GM21723 (cell line): Measurements from ENCODE around the gene TRIM40.
"Not testable (repeated sequence)": the region's sequence is repeated elsewhere in the genome, so short reads cannot be mapped to it uniquely, and the experiment has no call there.

ENCODE experiments used
- ATAC-seq: cut with Tn5 transposase; IDR thresholded peaks from one replicate; pipeline ENCODE4 v1.9.1; 2021; ENCODE audit warnings: mild to moderate bottlenecking, moderate library complexity; ENCODE audit not compliant: unreplicated experiment

Gene TRIM40

DNA sequence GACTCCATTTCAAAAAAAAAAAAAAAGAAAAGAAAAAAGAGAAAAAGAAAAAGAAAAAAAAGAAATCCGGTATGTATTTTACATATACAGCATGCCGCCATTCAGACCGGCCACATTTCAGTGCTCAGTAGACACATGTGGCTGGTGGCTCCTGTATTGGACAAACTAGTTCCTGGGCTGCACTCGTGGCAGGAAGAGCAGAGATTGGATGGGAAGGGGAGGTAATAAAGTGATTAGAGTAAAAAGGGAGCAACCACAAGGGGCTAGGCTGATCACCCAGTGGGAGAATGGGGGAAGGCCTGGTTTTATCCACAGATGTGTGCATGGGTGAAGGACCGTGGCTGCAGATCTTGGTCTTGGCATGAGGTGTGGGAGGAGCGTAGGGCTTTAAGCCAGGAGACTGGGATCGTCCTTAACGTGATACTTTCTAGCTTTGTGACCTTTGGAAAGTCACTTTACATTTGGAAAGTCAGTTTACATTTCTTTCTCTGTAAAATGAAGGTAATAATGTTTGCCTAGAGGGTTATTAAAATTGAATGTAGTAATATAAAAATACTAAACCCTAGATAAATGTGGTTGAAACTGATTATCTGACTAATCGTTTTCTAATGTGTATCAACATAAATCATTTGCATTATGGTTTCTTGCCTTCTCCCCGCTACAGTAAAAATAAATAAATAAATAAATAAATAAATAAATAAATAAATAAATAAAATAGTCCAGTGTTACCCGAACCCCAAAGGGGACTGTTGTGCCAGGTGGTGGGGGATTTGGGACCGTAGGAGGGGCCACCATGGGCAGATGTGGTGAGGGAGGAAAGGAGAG lies 26.5 kb downstream of the TRIM40 start:
- ATAC-seq = no peak

DNA sequence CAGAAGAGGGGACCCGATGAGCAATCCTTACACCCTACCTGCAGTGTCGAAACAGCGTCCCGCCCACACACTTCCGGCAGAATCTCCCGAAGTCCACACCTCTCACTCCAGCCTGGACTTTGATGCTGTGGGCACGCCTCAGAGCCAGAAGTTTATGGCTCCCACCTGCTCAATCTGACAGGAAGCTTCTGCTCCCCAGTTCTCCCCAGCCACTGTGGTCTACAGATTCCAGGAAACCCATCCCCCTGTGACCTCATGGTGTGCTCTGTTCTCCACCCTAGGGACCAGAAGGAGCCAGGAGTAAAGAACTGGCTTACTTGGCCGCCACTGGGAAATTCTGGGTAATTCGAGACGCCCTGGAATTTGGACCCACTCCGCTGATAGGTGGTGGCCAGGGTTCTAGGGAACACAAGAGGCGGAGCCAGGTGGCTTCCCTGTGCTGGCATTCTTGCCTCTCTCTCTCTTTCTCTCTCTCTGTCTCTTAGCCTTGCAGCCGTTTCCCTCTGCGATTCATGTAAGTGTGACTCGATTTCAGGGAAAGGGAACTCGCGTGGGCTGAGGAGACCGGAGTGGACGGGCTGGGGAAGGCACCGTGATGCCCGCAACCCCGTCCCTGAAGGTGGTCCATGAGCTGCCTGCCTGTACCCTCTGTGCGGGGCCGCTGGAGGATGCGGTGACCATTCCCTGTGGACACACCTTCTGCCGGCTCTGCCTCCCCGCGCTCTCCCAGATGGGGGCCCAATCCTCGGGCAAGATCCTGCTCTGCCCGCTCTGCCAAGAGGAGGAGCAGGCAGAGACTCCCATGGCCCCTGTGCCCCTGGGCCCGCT lies 27.4 kb downstream of the TRIM40 start, which contains the start of gene TRIM15:
Gene TRIM15, plus strand, starts transcription at position 457 of the 828 bp plus-strand sequence. Its CDS starts 139 bp downstream, at position 596.
- ATAC-seq = no peak

DNA sequence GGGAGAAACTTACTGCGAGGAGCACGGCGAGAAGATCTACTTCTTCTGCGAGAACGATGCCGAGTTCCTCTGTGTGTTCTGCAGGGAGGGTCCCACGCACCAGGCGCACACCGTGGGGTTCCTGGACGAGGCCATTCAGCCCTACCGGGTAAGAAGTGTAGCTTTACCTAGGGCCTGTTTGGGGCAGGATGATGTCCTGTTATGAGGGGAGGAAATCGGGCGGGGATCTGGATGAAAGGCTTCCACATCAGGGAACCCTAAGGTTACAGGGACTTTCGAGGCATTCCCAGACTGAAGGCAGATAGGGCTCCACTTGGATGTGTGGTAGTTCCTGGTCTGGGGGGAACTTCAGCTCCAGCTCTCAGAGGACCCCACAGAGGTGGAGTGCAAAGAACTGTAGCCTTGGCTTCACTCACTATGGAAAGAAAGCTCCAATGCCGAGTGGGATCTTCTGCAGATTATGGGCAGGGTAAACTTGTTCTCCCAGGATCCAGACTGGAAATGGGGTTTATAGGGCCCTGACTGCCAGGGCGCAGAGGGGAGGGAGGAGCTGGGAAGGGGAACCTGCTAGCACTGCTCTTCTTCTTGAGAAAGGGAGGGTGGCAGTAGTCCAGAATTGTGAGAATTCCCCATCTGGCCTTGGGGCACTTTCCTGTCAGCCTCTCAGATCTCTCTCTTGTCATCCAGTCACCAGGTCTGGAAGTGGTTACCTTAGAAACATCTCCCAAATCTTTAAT lies 28.1 kb downstream of the TRIM40 start:
- ATAC-seq = no peak

DNA sequence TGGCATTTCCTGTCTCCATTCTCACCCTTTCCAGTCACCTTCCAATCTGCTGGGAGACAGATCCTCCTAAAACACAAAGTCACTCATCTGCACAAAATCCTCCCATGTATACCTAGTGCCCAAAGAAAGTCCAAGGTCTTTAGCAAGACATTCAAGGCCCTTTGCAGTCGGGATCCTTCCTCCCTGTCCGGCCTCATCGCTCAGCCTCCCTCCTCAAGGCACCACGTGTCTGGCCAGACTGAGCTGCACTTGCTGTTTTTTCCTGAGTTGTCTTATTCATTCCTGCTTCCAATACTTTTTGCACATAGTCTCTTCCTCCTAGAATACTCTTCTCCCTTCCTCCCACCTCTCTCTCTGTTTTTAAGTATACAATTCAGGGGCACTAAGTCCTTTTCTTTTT lies 28.8 kb downstream of the TRIM40 start:
- no peak for ATAC-seq

DNA sequence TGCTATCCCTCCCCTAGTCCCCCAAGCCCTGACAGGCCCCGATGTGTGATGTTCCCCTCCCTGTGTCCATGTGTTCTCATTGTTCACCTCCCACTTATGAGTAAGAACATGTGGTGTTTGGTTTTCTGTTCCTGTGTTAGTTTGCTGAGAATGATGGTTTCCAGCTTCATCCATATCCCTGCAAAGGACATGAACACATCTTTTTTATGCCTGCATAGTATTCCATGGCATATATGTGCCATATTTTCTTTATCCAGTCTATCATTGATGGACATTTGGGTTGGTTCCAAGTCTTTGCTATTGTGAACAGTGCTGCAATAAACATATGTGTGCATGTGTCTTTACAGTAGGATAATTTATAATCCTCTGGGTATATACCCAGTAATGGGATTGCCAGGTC lies 29.3 kb downstream of the TRIM40 start:
- not testable (repeated sequence) for ATAC-seq

DNA sequence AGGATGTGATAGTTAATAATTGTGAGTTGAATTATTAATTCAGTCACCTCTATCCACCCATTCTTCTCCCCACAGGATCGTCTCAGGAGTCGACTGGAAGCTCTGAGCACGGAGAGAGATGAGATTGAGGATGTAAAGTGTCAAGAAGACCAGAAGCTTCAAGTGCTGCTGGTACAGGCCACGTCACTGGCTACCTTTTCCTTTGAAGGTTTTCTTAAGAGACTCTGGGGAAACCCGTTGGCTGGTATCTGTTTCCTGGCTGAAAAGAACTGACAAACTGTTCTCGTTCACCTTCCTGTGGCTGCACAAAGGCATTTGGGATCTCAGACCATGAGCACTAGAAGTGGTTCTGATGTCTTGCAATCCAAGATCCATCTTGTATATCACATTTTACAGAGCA lies 31.2 kb downstream of the TRIM40 start:
- no peak for ATAC-seq

DNA sequence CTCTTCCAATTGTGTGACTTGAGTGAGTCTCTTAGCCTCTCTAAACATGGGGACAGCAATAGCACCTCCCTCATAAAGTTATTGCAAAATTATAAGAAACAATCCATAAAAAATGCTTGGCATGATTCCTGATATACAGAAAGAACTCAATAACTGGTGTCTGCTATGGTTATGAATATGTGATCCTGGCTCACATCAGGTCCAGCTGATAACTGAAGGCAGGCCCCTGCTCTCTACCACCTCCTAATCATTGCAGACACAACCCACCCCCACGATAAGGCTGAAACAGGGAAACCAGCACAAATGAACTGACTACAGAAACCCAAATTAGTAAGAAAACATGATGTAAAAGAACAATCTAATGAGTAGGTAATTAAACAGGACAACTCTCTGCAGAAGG lies 32.8 kb downstream of the TRIM40 start:
- ATAC-seq = no peak

DNA sequence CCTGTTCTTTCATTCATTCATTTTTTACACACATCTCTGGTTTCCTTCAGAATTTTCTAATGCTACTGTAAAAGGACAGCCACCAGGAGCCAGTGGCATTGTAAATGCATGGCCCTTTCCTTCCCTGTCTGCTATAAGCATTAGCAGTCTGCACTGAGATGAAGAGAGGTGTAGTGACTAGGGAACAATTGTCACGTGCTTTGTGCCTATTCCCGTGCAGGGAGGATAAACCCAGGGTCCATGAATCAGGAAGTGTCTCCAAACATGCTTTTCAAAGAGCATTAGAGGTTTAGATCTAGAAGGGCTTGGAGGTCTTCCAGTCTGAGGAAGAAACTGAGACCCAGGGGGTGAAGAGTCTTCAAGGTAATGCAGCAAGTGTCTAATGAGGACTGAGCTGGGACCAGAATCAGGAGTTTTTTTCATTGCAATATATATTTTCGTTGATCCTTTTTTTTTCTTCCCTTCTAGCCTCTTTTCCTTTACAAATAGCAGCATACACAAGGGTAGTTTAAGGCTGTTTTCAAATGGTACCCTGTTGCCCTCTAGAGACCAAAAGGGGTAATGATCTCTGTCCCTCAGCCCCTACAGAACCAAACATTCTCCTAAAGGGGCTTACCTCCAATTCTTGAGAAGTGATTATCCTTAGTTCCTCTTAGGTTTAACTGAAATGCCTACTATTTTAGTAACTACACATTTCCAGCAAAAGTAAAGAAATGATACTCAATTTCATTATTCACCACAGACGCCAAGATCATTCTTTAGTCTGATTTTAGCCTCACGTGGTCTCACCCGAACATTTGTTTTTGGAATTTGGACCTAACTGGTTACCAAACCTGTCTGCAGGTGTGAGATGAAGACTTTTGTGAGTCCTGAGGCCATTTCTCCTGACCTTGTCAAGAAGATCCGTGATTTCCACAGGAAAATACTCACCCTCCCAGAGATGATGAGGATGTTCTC lies 34.0 kb downstream of the TRIM40 start:
- no peak for ATAC-seq

DNA sequence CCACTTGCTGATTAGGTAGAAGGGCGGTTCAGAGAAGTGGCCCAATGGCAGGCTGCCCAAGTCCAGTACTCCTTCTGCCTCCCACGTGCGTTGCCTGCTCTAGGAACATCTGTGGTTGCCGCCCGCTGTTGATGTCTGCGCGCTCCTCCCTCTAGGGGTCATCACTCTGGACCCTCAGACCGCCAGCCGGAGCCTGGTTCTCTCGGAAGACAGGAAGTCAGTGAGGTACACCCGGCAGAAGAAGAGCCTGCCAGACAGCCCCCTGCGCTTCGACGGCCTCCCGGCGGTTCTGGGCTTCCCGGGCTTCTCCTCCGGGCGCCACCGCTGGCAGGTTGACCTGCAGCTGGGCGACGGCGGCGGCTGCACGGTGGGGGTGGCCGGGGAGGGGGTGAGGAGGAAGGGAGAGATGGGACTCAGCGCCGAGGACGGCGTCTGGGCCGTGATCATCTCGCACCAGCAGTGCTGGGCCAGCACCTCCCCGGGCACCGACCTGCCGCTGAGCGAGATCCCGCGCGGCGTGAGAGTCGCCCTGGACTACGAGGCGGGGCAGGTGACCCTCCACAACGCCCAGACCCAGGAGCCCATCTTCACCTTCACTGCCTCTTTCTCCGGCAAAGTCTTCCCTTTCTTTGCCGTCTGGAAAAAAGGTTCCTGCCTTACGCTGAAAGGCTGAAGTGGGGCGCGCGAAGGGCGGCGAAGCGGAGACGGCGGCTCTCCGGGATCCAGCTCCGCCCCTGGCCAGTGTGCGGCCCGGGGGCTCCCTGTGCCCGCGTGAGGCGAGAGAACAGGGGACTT lies 35.9 kb downstream of the TRIM40 start:
- ATAC-seq = no peak

DNA sequence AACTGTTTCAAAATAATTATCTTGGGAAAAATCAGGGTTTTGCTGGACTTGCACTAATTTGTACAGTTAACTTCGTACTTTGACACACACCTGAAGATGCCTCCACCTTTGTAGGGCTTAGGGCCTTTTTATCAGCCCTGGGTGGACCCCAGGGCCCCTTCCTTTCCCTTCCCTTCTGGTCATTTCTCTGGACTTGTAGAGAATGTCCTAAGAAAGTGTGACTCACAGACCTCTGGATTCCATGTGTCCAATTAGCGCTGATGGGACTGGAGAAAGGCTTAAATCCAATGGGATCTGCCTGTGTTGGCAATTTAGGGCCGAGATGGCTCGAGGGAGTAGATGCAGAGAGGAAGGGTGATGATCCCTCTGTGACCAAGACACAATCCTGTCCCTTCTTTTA lies 36.7 kb downstream of the TRIM40 start:
- ATAC-seq = no peak

DNA sequence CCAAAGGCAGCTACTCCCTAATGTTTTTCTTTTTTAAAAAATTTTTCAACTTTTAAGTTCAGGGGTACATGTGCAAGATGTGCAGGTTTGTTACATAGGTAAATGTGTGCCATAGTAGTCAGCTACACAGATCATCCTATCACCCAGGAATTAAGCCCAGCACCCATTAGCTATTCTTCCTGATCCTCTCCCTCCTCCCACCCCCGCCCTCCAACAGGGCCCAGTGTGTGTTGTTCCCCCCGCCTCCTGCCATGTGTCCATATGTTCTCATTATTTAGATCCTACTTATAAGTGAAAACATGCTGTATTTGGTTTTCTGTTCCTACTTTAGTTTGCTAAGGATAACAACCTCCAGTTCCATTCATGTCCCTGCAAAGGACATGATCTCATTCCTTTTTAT lies 39.8 kb downstream of the TRIM40 start:
- no peak for ATAC-seq

DNA sequence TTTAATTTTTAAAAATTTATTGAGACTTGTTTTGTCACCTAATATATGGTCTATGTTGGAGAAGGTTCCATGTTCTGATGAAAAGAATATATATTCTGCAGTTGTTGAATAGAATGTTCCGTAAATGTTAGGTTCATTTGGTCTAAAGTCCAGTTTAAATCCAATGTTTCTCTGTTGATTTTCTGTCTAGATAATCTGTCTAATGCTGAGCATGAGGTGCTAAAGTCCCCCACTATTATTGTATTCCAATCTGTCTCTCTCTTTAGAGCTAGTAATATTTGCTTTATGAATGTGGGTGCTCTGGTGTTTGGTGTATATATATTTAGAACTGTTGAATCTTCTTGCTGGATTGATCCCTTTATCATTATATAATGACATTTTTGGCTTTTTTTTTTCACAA lies 42.9 kb downstream of the TRIM40 start:
- no peak for ATAC-seq

DNA sequence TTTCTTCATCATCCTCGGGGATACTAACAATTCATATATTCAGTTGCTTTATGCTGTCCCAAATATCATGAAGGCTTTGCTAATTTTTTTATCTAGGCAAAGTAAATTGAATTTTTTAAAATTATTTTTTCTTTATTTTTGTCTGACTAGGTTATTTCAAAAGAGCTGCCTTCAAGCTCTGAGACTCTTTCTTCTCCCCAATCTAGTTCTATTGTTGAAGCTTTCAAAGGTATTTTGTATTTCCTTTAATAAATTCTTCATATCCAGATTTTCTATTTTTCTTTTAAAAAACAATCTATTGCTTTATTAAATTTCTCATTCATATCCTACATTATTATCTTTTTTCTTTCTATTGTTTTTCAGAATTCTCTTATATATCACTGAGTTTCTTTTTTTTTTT lies 44.2 kb downstream of the TRIM40 start:
- ATAC-seq = no peak

DNA sequence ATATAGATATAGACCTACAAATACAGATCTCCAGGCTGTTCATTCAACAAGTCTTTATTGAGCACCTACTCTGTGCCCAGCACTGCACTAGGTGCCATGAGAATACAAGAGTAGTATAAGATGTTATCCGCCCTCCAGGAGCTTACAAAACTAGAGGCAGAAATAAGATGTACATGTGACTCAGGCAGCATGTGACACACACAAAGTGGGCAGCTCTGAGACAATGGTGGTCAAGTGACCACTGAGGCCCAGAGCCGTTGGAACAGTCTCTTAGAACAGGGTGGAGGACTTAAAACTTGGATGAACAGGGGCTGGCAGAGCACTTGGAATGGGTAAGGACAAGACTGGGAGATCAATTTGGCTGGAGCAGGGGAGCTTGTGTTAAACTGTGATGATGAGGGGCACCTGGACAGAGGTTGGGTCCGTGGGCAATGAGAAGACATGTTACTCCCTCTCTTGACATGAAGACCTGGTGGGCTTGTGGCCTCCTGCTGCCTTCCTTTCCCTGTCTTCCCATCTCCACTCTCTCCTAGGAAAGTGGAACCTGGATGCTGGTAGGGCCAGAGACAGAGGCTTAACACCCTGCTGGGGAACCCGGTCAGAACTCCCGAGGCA lies 48.6 kb downstream of the TRIM40 start:
- ATAC-seq = no peak

DNA sequence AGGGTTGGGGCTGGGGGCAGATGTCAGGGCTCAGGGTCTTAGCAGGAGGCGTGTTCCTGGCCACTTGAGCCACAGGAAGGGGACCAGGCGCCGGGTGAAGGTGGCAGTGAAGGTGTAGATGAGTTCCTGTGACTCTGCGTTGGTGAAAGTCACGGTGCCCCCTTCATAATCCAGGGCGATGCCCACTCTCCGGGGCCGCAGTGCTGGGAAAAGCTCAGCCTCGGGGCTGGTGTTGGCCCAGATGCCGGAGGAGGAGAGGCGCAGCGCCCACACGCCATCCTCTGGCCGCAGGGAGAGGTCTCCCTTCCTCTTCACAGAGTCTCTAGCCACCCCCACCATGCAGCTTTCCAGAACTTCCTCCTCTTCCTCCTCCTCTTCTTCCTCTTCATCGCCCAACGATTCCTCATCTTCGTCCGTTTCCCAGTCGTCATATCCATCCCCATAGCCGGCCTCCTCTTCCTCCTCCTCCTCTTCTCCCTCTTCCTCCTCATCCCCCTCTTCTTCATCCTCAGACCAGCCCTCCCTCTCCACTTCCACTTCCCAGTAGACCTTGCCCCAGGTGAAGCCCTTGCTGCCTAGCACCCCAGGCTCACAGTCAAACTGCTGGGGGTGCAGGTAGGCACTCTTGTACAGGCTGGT lies 50.0 kb downstream of the TRIM40 start:
- ATAC-seq = no peak

DNA sequence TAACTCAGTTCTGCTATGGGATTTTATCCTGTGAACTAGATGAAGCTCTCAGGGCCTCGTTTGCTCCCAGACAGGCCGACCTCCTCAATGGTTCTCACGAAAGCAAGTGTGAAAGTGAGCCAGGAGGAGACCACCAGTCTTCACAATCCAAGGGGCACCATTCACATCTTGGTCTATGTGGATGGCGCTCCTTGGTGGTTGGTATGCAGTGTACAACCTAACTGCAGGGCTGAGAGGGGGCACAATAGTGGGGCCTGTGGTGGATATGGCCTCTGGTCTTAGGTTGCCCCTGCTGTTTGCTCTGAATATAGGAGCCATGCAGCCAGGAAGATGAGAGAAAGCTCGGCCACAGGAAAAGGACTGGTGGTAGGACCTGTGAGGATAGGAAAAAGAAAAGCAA lies 52.6 kb downstream of the TRIM40 start:
- ATAC-seq = no peak

DNA sequence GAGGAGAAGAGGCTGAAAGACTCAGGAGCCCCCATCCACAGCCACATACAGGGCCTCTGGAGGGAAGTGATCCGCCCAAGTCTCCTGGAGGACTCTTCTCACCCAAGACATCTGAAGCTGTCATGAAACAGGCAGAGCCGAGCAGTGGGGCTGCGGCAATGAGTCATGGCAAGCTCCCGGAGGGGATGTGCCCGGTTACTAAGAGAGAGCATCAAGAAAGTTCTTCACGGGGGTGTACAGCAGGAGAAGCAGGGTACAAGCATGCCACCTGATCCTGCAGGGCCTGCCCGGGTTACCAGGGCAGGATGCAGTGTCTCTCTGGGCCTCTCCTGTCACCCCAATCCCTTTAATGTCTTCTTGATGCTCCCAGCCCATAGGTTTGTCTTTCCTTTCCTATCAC lies 56.1 kb downstream of the TRIM40 start:
- no peak for ATAC-seq
